Posterior cingulate gyrus (tissue), 11 donors: Measurements from ENCODE around the gene UGGT2.
"Not testable (repeated sequence)": the region's sequence is repeated elsewhere in the genome, so short reads cannot be mapped to it uniquely, and the experiment has no call there.

Source experiments
- DNase-seq, 10 donors: peaks; one replicate each; pipeline versions ENCODE4 v3.0.0 to v3.0.0-alpha.2; 2020 to 2021; ENCODE audit warnings: mixed read lengths in 3 of 10
- intact Hi-C: fragments of 100-400 bp; cut with DNase I; formaldehyde crosslinking; loops from one replicate; pipeline ENCODE4 v1.15.1; 2023

The UGGT2 gene

DNA sequence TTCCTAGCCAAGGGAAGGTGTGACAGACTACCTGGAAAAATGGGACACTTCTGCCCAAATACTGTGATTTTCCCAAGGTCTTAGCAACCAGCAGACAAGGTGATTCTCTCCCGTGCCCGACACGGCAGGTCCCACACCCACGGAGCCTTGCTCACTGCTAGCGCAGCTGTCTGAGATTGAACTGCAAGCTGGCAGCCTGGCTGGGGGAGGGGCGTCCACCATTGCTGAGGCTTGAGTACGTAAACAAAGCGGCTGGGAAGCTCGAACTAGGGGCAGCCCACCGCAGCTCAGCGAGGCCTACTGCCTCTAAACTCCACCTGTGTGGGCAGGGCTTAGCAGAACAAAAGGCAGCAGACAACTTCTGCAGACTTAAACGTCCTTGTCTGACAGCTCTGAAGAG, 146.2 kb downstream of the UGGT2 start:
- DNase-seq: peak in 3 of 10 donors; percentile 70 to 82 (median 75)
- intact Hi-C loops: no loop called here

DNA sequence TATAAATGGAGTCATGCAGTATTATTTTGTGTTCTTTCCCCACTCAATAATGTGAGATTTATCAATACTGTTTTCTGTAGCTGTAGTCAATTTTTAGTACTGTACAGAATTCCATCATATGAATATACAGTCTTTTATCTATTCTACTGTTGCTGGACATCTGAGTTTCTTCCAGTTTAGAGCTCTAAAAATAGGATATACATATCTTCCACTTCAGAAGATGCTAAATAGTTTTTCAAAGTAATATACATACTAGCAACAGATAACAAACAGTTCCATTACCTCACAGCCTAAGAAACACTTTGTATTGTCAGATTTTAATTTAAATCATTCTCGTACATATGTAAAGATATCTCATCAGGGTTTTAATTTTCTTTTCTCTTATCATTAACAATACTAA, 149.6 kb downstream of the UGGT2 start:
- intact Hi-C loops: no loop called here
- no peak for DNase-seq

DNA sequence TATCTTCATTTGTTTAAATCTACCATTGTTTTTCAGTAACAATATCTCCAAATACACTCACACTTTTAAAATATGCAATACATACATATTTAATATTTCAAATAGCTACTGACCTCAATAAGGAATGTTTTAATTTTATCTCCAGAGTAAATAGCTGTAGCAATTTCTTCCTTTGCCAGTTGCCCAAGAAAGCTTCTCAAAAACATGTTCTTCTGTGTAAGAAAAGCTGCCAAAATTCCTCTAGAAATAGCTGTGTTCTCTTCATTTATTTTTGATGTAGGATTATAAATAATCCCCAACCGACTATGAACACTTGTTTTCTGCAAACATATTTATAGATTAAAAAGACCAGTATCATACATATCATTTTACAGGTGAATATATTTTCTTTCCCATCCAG, 150.5 kb downstream of the UGGT2 start:
- intact Hi-C loops: no loop called here
- DNase-seq: no peak

DNA sequence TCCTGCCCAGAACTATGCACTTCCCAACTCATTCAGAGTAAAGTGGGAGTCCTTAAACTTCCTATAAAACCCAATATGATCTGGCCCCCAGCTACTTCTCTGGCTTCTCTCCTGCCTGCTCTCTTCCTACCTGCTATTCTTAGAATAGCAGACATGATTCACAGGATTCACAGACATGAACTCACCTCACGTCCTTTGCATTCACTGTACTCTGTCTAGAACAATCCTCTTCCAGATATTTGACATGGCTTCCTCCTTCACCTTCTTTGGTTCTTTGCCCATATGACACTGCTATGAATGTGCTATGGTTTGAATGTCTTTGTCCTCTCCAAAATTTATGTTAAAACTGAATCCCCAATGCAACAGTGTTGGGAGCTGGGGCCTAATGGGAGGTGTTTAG, 154.9 kb downstream of the UGGT2 start:
- intact Hi-C loops: no loop called here

DNA sequence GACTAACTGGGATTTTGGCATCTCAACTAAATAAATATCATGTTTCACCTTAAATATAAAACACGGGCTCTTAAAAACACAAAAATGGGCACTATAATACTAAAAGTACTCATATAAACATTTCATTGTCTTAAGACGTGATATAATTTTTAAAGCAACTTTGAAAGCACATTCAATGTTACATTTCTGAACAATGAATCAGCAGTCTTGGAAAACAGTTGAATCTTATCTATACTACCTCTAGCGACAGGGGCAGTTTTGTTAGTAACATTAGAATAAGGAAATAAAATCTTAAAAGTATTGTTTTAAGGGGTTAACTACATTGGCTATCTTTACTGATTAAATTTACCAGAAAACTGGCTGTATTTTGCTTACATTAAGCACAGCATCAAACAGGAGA, 156.9 kb downstream of the UGGT2 start:
- intact Hi-C loops: no loop called here
- DNase-seq: no peak

More for the DNA sequence above, 154.9 kb downstream of the UGGT2 start:
- no peak for DNase-seq

DNA sequence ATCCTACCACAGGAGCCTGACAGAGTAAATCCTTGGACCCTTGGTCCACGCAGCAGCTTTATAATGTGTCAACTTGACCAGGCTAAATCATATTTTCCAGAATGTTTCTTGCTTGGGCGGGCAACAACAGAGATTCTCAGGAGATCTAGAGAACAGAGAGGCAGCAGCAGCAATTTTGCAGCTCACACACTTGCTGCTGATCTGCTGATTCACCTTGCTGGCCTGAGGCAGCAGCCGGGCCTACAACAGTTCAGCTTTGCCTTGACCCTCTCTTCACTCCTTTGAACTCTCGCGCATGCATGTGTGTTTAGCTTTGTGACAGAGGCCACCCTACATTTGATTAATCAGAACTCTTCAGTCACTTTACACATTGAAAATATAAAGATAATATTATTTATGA, 159.3 kb downstream of the UGGT2 start:
- intact Hi-C loops: no loop called here

DNA sequence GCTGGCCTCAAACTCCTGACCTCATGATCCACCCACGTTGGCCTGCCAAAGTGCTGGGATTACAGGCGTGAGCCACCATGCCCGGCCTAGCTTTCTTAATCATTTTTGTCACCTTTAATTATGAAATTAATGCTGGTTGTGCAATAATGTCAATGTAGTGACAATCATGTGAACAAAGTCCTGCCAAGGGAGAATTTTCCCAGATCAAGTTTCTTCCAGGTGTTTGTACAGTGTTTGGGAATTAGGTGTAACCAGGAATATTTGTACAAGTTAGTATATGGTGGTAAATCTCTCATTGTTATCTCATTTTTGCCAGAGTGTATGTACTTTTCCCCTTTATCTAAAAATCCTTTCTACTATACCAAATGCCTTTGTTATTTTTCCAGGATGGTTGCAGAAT, 171.1 kb downstream of the UGGT2 start:
- no peak for DNase-seq
- intact Hi-C loops: no loop called here

More for the DNA sequence above, 159.3 kb downstream of the UGGT2 start:
- no peak for DNase-seq

DNA sequence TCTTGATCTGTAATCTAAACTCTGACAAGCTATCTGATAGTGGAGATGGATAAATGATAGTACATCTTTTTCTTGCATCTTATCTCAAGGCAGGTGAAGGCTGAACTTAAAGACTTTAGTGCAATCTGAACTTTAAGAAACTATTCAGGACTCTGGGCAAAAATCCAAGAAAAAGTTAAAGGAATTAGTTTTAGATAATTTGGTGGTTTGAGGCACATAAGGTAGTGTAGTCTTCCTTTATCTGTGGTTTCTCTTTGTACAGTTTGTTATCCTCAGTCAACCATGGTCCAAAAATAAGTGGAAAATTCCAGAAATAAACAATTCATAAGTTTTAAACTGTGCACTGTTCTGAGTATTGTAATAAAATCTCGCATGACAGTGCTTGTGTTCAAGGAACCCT, 172.9 kb downstream of the UGGT2 start:
- DNase-seq: no peak
- intact Hi-C loops: no loop called here

DNA sequence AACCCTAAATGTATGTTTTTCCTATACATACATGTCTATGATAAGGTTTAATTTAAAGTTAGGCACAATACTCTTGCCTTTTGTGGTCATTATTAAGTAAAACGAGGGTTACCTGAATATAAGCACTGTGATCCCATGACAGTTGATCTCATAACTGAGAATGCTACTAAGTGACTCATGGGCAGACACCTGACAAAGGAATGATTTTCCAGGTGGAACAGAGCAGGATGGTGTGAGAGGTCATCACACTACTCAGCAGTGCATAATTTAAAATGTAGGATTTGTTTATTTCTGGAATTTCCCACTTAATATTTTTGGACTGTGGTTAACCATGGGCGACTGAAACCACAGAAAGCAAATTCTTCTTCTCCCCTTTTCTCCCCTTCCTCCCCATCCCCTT, 178.9 kb downstream of the UGGT2 start:
- no peak for DNase-seq
- intact Hi-C loops: no loop called here

DNA sequence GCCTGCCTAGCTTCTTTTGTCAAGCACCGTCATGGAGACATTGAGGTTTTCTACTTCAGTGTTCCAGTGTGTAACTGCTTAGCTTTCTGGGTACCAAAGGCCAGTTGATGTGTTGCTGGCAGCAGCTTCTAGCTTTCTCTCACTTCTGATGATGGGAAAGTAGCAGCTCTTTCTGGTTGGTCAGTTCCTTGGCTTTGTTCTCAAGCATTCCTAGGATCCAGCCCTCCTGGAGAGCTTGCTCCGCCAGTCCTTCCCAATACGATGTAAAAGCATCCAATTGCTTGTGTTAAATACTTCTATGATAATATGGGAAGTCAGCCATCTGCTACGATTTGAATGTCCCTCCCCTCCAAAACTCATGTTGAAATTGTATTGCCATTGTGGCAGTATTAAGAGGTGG, 182.8 kb downstream of the UGGT2 start:
- intact Hi-C loops: no loop called here
- no peak for DNase-seq

DNA sequence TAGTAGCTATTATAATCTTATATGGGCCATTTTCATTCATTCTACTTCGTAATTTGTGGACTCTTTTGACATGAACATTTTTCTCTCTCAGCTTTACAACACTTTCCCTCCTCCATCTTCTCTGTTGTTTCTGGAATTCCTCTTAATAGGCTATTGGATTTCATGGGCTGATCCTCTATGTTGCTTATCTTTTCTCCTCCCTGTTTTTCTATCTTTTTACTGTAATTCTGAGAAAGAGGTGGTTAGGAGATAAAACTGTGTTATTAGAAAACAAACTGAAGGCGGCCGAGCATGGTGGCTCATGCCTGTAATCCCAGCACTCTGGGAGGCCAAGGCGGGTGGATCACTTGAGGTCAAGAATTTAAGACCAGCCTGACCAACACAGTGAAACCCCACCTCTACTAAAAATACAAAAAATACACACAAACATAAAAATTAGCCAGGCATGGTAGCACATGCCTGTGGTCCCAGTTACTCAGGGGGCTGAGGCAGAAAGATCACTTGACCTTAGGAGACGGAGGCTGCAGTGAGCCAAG, 188.1 kb downstream of the UGGT2 start:
- intact Hi-C loops: no loop called here
- no peak for DNase-seq

DNA sequence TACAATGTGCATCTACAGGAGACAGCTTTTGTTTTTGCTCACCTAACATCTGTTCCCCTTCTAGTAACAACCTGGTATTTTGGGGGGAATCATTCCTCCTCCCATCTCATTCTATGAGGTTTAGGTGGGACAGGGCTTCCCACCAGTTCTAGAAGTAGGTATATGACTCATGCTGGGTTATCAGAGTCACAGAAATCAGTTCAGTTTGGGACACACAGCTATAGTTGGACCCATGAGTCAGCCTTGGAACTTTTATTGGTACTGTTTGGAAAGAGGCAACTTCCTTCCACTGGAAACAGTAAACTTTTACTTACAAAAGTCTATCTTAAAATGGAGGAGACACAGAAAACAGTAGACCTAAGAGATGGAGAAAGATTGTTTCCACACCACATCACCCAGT, 190.8 kb downstream of the UGGT2 start:
- intact Hi-C loops: no loop called here
- DNase-seq: no peak

DNA sequence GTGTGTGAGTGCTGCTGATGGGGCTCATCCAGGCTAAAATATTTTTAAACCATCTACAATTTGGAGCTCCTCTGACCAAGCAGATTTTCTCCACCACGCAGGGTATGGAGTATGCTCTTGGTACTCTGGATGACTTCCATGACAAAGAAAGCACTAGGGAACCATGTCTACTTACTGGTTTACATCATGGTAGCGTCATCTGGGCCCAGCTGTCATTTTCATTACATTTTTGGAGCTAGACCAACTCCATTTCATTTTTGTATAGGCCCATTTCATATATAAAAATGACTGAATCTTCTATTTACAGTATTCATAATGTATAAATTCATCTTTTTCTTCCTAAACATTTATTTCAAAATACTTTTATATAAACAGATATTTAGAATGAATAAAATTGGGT, 191.9 kb downstream of the UGGT2 start:
- no peak for DNase-seq
- intact Hi-C loops: no loop called here

DNA sequence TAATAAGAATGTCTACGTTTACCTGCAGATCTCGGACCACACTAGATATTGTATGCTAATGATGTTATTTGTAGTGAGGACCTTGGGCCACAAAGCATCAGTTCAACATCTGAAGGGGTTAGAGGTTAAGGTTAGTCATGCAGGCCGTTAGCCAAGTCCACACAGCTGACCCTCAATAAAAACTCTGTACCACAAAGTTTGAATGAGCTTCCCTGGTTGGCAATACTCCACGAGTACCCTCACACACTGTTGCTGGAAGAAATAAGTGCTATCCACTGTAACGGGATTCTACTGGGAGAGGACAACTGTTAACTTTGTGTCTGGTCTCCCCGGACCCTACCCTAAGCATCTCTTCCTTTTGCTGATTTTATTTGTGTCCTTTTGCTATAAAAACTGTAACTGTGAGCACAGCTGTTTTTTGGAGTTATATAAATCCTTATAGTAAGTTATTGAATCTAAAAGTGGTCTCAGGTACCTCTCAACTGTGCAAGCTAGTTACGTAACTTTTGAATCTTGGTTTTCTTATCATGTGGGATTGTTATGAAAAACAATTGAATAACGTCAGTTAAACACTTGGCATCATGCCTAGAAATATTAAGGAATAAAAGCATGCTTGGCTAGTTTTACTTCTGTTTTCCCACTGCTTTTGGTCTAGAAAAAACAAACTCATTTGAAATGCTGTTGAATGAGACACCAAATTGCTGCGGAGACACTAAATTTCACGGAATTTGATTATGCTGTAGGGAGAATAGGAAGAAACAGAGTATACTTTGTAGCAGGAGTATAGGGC, 194.7 kb downstream of the UGGT2 start:
- intact Hi-C loops: no loop called here
- no peak for DNase-seq

DNA sequence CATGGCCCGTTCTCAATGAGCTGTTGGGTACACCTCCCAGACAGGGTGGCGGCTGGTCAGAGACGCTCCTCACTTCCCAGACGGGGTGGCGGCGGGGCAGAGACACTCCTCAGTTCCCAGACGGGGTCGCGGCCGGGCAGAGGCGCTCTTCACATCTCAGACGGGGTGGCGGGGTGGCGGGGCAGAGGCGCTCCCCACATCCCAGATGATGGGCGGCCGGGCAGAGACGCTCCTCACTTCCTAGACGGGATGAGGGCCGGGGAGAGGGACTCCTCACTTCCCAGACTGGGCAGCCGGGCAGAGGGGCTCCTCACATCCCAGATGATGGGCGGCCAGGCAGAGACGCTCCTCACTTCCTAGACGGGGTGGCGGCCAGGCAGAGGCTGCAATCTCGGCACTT, 207.5 kb downstream of the UGGT2 start:
- intact Hi-C loops: not testable (repeated sequence)
- DNase-seq: peak in 1 of 10 donors; percentile 40

DNA sequence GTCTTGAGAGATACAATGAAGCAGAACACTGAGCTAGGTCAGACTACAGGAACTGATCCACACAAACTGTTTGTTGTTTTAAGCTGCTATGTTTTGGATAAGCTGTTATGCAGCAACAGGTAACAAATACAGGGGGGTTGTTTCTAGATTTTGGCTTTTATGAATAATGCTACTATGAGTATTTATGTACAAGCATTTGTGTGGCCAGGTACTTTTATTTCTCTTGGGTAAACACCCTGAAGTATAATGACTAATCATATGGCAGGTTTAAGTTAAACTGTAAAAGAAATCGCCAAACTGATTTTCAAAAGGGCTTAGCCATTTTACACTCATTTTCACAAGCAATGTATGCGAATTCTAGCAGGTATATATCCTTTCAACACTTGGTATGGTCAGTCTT, 210.3 kb downstream of the UGGT2 start:
- intact Hi-C loops: no loop called here
- DNase-seq: no peak

DNA sequence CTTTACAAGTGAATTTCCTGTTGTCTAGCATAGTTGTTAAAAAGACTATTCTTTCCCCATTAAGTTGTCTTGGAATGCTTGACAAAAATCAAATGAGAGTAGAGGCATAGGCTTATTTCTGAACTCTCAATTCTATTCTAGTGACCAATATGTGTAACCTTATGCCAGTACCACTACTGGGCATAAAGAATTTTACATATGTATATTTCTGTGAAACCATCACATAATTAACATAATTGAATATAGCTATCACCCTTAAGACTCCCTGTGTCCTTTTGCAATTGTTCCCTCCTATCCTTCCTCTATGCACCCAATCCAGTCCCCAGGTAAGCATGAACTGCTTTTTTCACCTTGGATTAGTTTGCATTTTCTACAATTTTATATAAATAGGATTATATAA, 211.3 kb downstream of the UGGT2 start:
- no peak for DNase-seq
- intact Hi-C loops: no loop called here

DNA sequence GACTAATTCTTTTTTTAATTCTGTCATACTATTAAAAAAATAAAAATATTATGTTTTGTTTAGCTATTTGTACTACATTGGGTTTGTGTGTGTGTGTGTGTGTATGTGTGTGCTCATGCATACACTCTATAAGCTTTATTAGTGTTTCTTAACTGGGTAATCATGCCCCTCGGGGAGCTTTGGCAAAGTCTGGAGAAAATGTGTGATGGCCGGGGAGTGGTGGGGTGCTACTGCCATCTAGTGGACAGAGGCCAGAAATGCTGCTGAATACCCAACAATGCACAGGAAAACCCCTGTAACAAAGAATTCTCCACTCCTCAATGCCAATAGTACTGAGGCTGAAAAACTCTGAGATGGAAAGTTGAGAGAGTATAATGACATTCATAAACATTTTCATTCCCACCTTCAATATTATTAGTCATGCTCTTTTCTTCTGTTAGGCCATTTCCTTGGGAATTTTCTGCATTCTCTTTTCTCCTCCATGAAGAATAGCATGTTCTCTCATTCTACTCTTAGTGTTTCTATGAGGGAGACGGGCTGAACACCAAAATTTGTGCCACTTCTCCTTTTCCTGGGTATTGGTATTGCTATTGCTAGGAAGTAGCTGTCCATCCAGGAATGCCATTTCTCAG, 219.0 kb downstream of the UGGT2 start:
- intact Hi-C loops: loop anchor here (2.0 to 10.0 kb wide), 2 partner anchors 297 to 639 kb away; no protein-coding TSS in a partner anchor
- DNase-seq: peak in 9 of 10 donors; percentile 32 to 92 (median 67)

DNA sequence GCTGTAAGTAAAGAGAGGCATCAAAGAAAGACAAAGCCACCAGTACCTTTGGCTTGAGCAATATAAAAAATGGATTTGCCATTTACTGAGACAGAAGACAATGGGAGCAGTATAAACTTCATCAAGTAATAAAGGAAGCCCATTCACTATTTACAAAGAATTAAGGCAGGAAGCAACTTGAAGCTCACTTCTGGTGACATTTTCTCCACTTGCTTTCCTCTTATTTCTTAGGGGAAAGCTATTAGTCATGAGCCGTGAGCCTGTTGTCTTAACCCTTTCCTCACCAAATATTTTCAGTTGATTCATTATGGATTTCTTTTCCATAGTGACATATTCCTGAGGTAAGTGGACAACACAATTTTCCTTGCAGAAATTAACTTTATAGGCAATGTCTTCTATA, 219.5 kb downstream of the UGGT2 start:
- intact Hi-C loops: loop anchor here (1.0 to 10.0 kb wide), 3 partner anchors 209 to 639 kb away; no protein-coding TSS in a partner anchor
- no peak for DNase-seq

DNA sequence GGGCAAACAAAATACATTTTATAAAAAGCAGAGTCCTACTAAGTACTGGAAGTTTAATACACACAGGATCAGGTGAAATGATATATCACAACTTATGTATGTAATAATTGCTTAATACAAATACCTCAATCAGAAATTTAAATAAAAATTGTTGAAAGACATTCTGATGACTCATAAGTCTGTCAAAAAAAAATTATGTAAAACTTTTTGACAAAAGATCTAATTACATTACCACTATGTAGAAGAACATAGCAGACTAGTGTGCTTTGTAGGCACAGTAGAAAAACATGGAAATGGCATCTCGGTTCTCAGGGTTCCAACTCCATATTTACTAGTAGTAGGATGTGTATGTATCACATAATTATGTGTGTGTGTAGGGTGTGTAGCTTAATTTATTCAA, 220.1 kb downstream of the UGGT2 start:
- no peak for DNase-seq
- intact Hi-C loops: loop anchor here (1.0 to 10.0 kb wide), 2 partner anchors 209 to 638 kb away; no protein-coding TSS in a partner anchor

DNA sequence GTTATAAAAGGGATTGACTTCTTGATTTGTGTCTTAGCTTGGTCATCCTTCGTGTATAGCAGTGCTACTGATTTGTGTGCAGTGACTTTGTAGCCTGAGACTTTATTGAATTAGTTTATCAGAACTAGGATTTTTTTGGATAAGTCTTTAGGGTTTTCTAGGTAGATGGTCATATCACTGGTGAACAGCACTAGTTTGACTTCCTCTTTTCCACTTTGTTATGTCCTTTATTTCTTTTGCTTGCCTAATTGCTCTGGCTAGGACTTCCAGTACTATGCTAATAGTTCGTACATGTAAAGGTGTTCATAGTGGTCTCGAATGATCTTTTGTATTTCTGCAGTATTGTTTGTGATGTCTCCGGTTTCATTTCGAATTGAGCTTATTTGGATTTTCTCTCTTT, 230.9 kb downstream of the UGGT2 start:
- DNase-seq: no peak
- intact Hi-C loops: no loop called here

DNA sequence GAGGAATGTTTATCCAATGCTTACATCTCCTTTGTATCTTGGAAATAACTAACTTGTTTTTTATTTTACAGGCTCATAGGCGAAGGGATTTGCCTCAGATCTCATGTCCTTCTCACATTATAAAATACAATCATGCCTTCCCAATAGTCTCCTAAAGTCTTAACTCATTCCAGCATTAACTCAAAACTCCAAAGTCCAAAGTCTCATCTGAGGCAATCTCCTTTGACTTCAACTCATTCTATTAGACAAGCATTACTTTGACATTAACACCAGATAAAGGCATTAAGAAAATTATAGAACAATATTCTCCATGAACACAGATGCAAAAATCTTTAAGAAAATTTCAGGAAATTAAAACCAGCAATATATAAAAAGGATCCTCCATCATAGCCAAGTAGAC, 238.7 kb downstream of the UGGT2 start:
- intact Hi-C loops: no loop called here
- no peak for DNase-seq
